ENCODE data around the gene AKAP8L.

Gene AKAP8L

GRCh38 chr19:15457701-15458484 is 39.1 kb upstream of the AKAP8L start:
- no peak for DNase-seq (ENCODE audit: low read depth, low spot score)
- TF ChIP-seq EZH2 (IDR thresholded peaks at IDR 0.05) (no peak), POLR2AphosphoS5 (IDR thresholded peaks at IDR 0.05; ENCODE audit: borderline replicate concordance, low read depth, low read length) (no peak), FOXP2 (optimal IDR thresholded peaks at IDR 0.05; ENCODE audit: control extremely low read depth, extremely low read length, insufficient read depth) (no peak)
- Histone ChIP-seq H3K36me3 (ENCODE audit: insufficient read depth, low read length) (no peaks in the 10 kb centered on the region), H3K4me3 (no peak overlapping the region), H3K27ac (no peak overlapping the region), H3K9me3 (ENCODE audit: low read depth, low read length) (no peaks in the 10 kb centered on the region), H3K9ac (ENCODE audit: insufficient read length) (no peak overlapping the region)

DNA sequence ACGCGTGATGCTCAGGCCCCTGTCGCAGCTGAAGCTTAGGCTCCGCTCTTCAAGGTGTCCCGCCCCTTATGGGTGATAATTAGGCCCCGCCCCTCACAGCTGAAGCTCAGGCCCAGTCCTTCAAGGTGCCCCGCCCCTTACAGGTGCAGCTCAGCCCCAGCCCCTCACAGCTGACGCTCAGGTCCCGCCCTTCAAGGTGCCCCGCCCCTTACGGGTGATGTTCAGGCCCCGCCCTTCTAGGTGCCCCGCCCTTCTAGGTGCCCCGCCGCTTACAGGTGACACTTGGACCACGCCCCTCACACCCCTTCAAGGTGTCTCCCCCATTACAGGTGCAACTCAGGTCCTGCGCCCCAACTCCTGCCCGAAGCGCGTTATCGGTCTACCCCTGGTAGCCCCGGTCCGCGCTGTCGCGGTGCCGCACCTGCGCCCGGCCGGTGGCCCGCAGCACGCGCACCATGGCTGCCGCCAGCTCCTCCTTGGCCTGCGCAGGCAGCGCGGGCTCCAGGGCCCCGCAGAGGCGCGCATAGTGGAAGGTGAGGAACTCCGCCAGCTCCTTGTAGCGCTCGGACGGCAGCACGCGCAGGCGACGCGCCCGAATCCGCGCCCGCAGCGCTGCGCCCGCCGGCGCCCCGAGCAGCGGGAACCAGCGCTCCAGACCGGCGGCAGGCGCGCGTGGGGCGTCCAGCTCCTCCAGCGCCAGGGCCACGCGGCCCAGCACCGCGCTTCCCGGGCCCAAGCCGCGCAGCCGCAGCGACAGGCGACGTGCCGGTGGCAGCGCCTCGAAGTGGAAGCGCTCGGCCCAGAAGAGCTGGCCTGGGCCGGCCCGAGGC is 38.3 kb upstream of the AKAP8L start:
- no peak overlapping the region for H3K27ac ChIP-seq
- DNase-seq (ENCODE audit: low read depth, low spot score) = no peak
- no peak for TF ChIP-seq EZH2 (IDR thresholded peaks at IDR 0.05)
- TF ChIP-seq POLR2AphosphoS5 (IDR thresholded peaks at IDR 0.05; ENCODE audit: borderline replicate concordance, low read depth, low read length) = no peak
- no peak for TF ChIP-seq FOXP2 (optimal IDR thresholded peaks at IDR 0.05; ENCODE audit: control extremely low read depth, extremely low read length, insufficient read depth)
- H3K4me3 ChIP-seq = peak overlapping the region; percentile 68
- no peak overlapping the region for H3K9ac ChIP-seq (ENCODE audit: insufficient read length)
- no peaks in the 10 kb centered on the region for H3K9me3 ChIP-seq (ENCODE audit: low read depth, low read length)
- H3K36me3 ChIP-seq (ENCODE audit: insufficient read depth, low read length) = no peaks in the 10 kb centered on the region

GRCh38 chr19:15456441-15456840 is 37.7 kb upstream of the AKAP8L start:
- DNase-seq (ENCODE audit: low read depth, low spot score) = no peak
- Histone ChIP-seq H3K4me3 (peak overlapping the region; percentile 68), H3K36me3 (ENCODE audit: insufficient read depth, low read length) (no peaks in the 10 kb centered on the region), H3K9me3 (ENCODE audit: low read depth, low read length) (no peaks in the 10 kb centered on the region), H3K9ac (ENCODE audit: insufficient read length) (no peak overlapping the region), H3K27ac (no peak overlapping the region)
- TF ChIP-seq FOXP2 (optimal IDR thresholded peaks at IDR 0.05; ENCODE audit: control extremely low read depth, extremely low read length, insufficient read depth) (no peak), EZH2 (IDR thresholded peaks at IDR 0.05) (no peak), POLR2AphosphoS5 (IDR thresholded peaks at IDR 0.05; ENCODE audit: borderline replicate concordance, low read depth, low read length) (no peak)

GRCh38 chr19:15455996-15456395 is 37.2 kb upstream of the AKAP8L start:
- Histone ChIP-seq H3K9ac (ENCODE audit: insufficient read length) (no peak overlapping the region), H3K36me3 (ENCODE audit: insufficient read depth, low read length) (no peaks in the 10 kb centered on the region), H3K4me3 (no peak overlapping the region), H3K9me3 (ENCODE audit: low read depth, low read length) (no peaks in the 10 kb centered on the region), H3K27ac (no peak overlapping the region)
- DNase-seq (ENCODE audit: low read depth, low spot score) = no peak
- TF ChIP-seq POLR2AphosphoS5 (IDR thresholded peaks at IDR 0.05; ENCODE audit: borderline replicate concordance, low read depth, low read length) (no peak), FOXP2 (optimal IDR thresholded peaks at IDR 0.05; ENCODE audit: control extremely low read depth, extremely low read length, insufficient read depth) (no peak), EZH2 (IDR thresholded peaks at IDR 0.05) (no peak)

- Histone ChIP-seq H3K4me3 (no peak overlapping the region), H3K9me3 (ENCODE audit: low read depth, low read length) (no peaks in the 10 kb centered on the region), H3K27ac (no peak overlapping the region), H3K36me3 (ENCODE audit: insufficient read depth, low read length) (no peaks in the 10 kb centered on the region), H3K9ac (ENCODE audit: insufficient read length) (no peak overlapping the region)
- no peak for DNase-seq (ENCODE audit: low read depth, low spot score)
- TF ChIP-seq EZH2 (IDR thresholded peaks at IDR 0.05) (no peak), FOXP2 (optimal IDR thresholded peaks at IDR 0.05; ENCODE audit: control extremely low read depth, extremely low read length, insufficient read depth) (no peak), POLR2AphosphoS5 (IDR thresholded peaks at IDR 0.05; ENCODE audit: borderline replicate concordance, low read depth, low read length) (no peak)
These were observed 35.4 kb upstream of the AKAP8L start for GRCh38 chr19:15453906-15454860.

DNA sequence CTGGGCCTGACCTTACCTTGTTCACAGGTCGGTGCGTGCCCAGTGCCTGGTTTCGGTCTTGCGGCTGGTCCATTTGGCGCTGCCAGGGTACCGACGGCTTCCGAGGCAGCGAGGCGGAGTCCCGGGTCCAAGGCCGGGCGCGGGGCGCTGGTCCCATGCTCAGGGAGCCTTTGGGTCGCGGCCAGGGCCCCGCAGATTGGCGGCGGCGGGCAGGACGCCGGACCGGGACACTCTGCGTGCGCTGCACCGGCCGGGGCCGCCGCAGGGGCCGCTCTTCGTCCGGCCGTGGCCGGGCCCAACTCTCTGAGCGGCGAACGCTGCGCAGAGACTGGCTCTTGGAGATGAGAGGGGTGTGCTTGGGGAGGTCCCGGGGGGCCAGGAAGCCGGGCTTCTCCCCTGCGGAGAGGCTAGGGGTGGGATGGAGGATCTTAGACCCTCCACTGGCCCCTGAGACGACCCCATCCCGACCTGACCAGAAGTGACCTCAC is 34.3 kb upstream of the AKAP8L start:
- DNase-seq (ENCODE audit: low read depth, low spot score) = no peak
- Histone ChIP-seq H3K36me3 (ENCODE audit: insufficient read depth, low read length) (no peaks in the 10 kb centered on the region), H3K27ac (no peak overlapping the region), H3K9ac (ENCODE audit: insufficient read length) (no peak overlapping the region), H3K4me3 (no peak overlapping the region), H3K9me3 (ENCODE audit: low read depth, low read length) (no peaks in the 10 kb centered on the region)
- no peak for TF ChIP-seq FOXP2 (optimal IDR thresholded peaks at IDR 0.05; ENCODE audit: control extremely low read depth, extremely low read length, insufficient read depth)
- TF ChIP-seq POLR2AphosphoS5 (IDR thresholded peaks at IDR 0.05; ENCODE audit: borderline replicate concordance, low read depth, low read length) = no peak
- no peak for TF ChIP-seq EZH2 (IDR thresholded peaks at IDR 0.05)

GRCh38 chr19:15452111-15453047 is 33.6 kb upstream of the AKAP8L start:
- Histone ChIP-seq H3K9me3 (ENCODE audit: low read depth, low read length) (no peaks in the 10 kb centered on the region), H3K4me3 (no peak overlapping the region), H3K9ac (ENCODE audit: insufficient read length) (no peak overlapping the region), H3K27ac (no peak overlapping the region), H3K36me3 (ENCODE audit: insufficient read depth, low read length) (no peaks in the 10 kb centered on the region)
- DNase-seq (ENCODE audit: low read depth, low spot score) = no peak
- TF ChIP-seq FOXP2 (optimal IDR thresholded peaks at IDR 0.05; ENCODE audit: control extremely low read depth, extremely low read length, insufficient read depth) (no peak), EZH2 (IDR thresholded peaks at IDR 0.05) (no peak), POLR2AphosphoS5 (IDR thresholded peaks at IDR 0.05; ENCODE audit: borderline replicate concordance, low read depth, low read length) (no peak)
